ENCODE data around the gene RNF115. TPM values are rescaled to one million over a fixed set of nuclear protein-coding genes. Genes with fewer than 3 reads are reported as not detected.

Gene RNF115
- total RNA-seq, 1 experiment from 2014 or later: 17.5 TPM

DNA sequence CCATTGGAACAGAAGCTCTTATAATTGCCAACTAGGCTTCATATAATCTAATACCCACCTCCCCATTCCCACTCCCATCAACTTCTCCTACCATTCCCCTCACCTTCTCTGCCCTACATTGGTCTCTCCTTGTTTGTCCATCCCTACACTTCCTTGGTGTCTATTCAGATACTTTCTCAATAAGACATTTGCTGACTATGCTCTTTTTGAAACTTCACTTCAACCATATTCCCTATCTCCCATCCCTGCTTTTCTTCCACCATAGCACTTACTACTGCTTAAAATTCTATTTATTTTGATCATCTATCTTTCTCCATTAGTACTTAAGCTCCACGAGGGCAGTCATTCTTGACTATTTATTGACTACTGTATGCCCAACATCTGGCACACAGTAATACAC is 64.2 kb downstream of the RNF115 start:
- Histone ChIP-seq H3K4me3 (ENCODE audit: low read depth, low read length) (no peak overlapping the region), H3K27me3 (replicated peaks; ENCODE audit: control insufficient read depth, insufficient read depth, low read length) (no peaks in the 10 kb centered on the region), H3K4me1 (peaks cover 37% of the 10 kb centered on the region), H3K9me3 (peaks cover 22% of the 10 kb centered on the region), H3K36me3 (ENCODE audit: control insufficient read depth, insufficient read depth, low read length) (peaks cover 2% of the 10 kb centered on the region)
- BruUV-seq (replicated peaks): no TSS peak
- Mint-ChIP-seq H3K36me3 (ENCODE audit: insufficient read depth, unreplicated experiment) (peaks cover 43% of the 10 kb centered on the region), H3K27ac (ENCODE audit: unreplicated experiment) (no peak overlapping the region), H3K27me3 (ENCODE audit: insufficient read depth, unreplicated experiment) (no peaks in the 10 kb centered on the region), H3K9me3 (ENCODE audit: unreplicated experiment) (no peaks in the 10 kb centered on the region), H3K4me1 (ENCODE audit: low read depth, unreplicated experiment) (peaks cover 6% of the 10 kb centered on the region), H3K4me3 (ENCODE audit: unreplicated experiment) (no peak overlapping the region)
- intact Hi-C loops (cut with micrococcal nuclease; ENCODE audit: unreplicated experiment): no loop called here
- ChIA-PET POLR2A (no interaction called here), CTCF (no interaction called here)
- TF ChIP-seq, protein P1, sequence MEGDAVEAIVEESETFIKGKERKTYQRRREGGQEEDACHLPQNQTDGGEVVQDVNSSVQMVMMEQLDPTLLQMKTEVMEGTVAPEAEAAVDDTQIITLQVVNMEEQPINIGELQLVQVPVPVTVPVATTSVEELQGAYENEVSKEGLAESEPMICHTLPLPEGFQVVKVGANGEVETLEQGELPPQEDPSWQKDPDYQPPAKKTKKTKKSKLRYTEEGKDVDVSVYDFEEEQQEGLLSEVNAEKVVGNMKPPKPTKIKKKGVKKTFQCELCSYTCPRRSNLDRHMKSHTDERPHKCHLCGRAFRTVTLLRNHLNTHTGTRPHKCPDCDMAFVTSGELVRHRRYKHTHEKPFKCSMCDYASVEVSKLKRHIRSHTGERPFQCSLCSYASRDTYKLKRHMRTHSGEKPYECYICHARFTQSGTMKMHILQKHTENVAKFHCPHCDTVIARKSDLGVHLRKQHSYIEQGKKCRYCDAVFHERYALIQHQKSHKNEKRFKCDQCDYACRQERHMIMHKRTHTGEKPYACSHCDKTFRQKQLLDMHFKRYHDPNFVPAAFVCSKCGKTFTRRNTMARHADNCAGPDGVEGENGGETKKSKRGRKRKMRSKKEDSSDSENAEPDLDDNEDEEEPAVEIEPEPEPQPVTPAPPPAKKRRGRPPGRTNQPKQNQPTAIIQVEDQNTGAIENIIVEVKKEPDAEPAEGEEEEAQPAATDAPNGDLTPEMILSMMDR (IDR thresholded peaks at IDR 0.05; ENCODE audit: insufficient read depth in 1 of 2, low read depth in 1 of 2, low read length in 1 of 2, severe bottlenecking in 1 of 2, unreplicated experiment in 1 of 2): no peak
- no peak for DNase-seq

DNA sequence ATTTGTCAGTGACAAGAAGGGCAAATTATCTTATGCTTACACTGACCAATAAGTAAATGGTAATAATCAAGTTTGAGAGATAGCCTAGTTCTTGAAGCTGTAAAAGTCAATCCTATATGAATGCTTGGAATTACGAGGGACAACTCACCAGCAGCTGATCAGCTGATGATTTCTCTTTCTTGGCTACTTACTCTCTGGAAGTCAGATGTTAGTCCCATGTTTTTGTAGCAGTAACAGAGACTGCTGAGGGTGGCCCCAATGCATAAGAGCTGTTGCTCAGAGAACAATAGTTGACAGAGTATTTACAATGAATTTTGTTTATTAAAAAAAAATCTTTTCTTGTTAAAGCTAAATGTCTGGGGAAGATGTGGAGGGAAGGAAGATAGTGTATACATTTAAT is 65.3 kb downstream of the RNF115 start:
- Mint-ChIP-seq H3K4me1 (ENCODE audit: low read depth, unreplicated experiment) (peaks cover 6% of the 10 kb centered on the region), H3K27me3 (ENCODE audit: insufficient read depth, unreplicated experiment) (no peaks in the 10 kb centered on the region), H3K27ac (ENCODE audit: unreplicated experiment) (no peak overlapping the region), H3K9me3 (ENCODE audit: unreplicated experiment) (no peaks in the 10 kb centered on the region), H3K4me3 (ENCODE audit: unreplicated experiment) (no peak overlapping the region), H3K36me3 (ENCODE audit: insufficient read depth, unreplicated experiment) (peaks cover 40% of the 10 kb centered on the region)
- CTCF ChIA-PET: no interaction called here
- POLR2A ChIA-PET: no interaction called here
- Histone ChIP-seq H3K9me3 (peaks cover 22% of the 10 kb centered on the region), H3K4me3 (ENCODE audit: low read depth, low read length) (no peak overlapping the region), H3K4me1 (peaks cover 29% of the 10 kb centered on the region), H3K27me3 (replicated peaks; ENCODE audit: control insufficient read depth, insufficient read depth, low read length) (no peaks in the 10 kb centered on the region), H3K36me3 (ENCODE audit: control insufficient read depth, insufficient read depth, low read length) (peaks cover 2% of the 10 kb centered on the region)
- BruUV-seq (replicated peaks): no TSS peak
- no peak for DNase-seq
- intact Hi-C loops (cut with micrococcal nuclease; ENCODE audit: unreplicated experiment): no loop called here
- TF ChIP-seq, protein P1 (IDR thresholded peaks at IDR 0.05; ENCODE audit: insufficient read depth in 1 of 2, low read depth in 1 of 2, low read length in 1 of 2, severe bottlenecking in 1 of 2, unreplicated experiment in 1 of 2): no peak

GRCh38 chr1:145758116-145758515 is 65.8 kb downstream of the RNF115 start:
- no peak overlapping the region for H3K27ac Mint-ChIP-seq (ENCODE audit: unreplicated experiment)
- H3K4me3 Mint-ChIP-seq (ENCODE audit: unreplicated experiment): no peak overlapping the region
- POLR2A ChIA-PET: no interaction called here
- Histone ChIP-seq H3K4me1 (peaks cover 25% of the 10 kb centered on the region), H3K36me3 (ENCODE audit: control insufficient read depth, insufficient read depth, low read length) (peaks cover 2% of the 10 kb centered on the region), H3K27me3 (replicated peaks; ENCODE audit: control insufficient read depth, insufficient read depth, low read length) (no peaks in the 10 kb centered on the region), H3K9me3 (peaks cover 22% of the 10 kb centered on the region), H3K4me3 (ENCODE audit: low read depth, low read length) (no peak overlapping the region)
- no TSS peak for BruUV-seq (replicated peaks)
- peaks cover 39% of the 10 kb centered on the region for H3K36me3 Mint-ChIP-seq (ENCODE audit: insufficient read depth, unreplicated experiment)
- no peaks in the 10 kb centered on the region for H3K27me3 Mint-ChIP-seq (ENCODE audit: insufficient read depth, unreplicated experiment)
- intact Hi-C loops (cut with micrococcal nuclease; ENCODE audit: unreplicated experiment): no loop called here
- H3K4me1 Mint-ChIP-seq (ENCODE audit: low read depth, unreplicated experiment): peaks cover 6% of the 10 kb centered on the region
- TF ChIP-seq, protein P1 (IDR thresholded peaks at IDR 0.05; ENCODE audit: insufficient read depth in 1 of 2, low read depth in 1 of 2, low read length in 1 of 2, severe bottlenecking in 1 of 2, unreplicated experiment in 1 of 2): no peak
- no peaks in the 10 kb centered on the region for H3K9me3 Mint-ChIP-seq (ENCODE audit: unreplicated experiment)
- no peak for DNase-seq
- CTCF ChIA-PET: no interaction called here

All from Caco-2 (cell line).